ENCODE measurements around the gene OR5M11.
"Not testable (repeated sequence)": the region's sequence is repeated elsewhere in the genome, so short reads cannot be mapped to it uniquely, and the experiment has no call there.

The OR5M11 gene

DNA sequence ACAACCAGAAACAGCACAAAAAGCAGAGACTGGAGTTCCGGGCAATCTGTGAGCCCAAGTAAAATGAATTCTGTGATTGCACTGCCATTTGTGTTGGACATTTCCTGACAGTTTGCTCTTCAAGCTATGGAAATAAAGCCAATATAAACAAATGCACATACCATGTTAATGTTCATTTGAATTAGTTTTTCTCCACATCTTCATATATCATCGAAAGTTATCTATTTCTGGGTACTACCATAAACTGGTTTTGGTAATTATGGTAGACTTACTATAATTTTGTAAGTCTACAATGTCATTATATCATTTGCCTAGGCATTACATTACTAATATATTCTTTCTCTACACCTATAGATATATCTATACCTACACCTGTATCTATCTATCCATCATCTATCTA lies at the start of gene OR5M11:
TSS of gene OR5M11 (minus strand) at position 101 of the 400 bp plus-strand sequence. CDS start at position 101, 0 bp downstream.
- no peak for DNase-seq

GRCh38 chr11:56592088-56592717 lies 49.1 kb upstream of the OR5M11 start:
- not testable (repeated sequence) for DNase-seq

DNA sequence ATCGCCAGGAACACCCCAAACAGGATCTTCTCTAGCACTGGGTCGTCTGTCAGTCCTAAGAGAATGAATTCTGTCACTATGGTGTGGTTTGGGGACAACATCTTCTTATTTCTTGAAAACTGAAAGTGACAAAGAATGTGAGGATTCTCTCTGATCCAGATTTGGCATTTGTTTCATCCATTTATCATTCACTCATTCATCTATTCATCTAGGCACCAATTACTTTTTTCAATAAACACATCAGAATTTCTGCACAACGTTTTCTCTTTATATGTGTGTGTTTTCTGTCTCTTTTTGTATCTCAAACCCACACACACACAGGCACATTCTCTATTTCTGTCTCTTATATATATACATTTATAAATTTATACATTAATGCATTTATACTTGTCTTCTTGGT lies 34.6 kb upstream of the OR5M11 start, which contains the start of gene OR5M10:
TSS of gene OR5M10 (minus strand) at position 101 of the 400 bp plus-strand sequence. CDS start at position 101, 0 bp downstream.
- no peak for DNase-seq

GRCh38 chr11:56558574-56558973 lies 15.5 kb upstream of the OR5M11 start:
- no peak for DNase-seq

DNA sequence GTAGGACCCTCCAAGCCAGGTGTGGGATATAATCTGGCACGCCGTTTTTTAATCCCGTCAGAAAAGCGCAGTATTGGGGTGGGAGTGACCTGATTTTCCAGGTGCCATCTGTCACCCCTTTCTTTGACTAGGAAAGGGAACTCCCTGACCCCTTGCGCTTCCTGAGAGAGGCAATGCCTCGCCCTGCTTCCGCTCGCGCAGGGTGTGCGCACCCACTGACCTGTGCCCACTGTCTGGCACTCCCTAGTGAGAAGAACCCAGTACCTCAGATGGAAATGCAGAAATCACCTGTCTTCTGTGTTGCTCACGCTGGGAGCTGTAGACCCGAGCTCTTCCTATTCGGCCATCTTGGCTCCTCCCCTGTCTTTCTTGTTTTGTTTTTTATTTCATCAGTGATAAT lies 11.6 kb upstream of the OR5M11 start:
- not testable (repeated sequence) for DNase-seq

DNA sequence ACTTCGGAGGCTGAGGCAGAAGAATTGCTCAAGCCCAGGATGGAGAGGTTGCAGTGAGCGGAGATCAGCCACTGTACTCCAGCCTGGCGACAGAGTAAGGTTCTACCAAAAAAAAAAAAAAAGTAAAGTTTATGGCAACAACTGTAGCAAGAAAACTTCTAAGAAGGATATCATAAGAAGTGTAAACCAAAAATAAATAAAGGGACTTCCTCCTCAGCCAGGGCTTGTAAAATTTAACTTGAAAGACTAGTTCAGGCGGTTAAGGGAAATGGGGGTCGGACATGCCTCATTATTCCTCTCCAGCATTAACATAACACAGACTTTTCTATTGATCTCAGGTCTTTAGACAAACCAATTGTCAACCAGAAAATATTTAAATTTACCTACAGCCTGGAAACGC lies 2.5 kb upstream of the OR5M11 start:
- DNase-seq, result no peak

- DNase-seq, result no peak
Measured at GRCh38 chr11:56543739-56544138, 682 bp upstream of the OR5M11 start.

DNA sequence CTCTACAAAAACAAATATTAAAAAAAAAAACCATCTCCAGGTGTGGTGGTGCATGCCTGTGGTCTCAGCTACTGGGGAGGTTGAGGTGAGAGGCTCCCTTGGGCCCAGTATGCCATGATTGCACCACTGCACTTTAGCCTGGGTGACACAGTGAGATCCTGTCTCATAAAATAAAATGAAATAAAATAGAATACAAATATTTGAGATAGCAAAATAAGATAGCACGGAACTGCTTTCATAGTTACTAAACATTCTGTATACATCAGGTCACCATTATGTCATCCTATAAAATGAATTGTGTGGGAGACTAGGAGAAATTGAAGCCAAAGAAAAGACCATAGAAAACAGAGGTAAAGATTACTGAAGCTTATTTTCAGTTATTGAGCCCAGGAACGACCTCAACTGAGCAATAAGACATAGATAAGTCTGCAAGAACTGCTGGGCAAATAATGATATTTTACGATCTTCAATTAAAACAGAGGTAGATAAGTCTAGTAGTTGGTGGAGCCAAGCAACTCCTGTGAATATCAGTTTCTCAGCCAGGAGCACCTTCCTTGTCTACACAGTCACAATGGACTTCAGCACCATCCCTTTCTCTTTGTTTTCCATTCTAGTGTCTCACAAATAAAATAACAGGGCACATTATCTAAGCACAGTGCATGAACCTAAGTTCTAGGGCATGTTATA lies 9.9 kb downstream of the OR5M11 start:
- no peak for DNase-seq

- DNase-seq, result no peak
Measured at GRCh38 chr11:56531856-56532255, 11.2 kb downstream of the OR5M11 start.

- DNase-seq, result no peak
Measured at GRCh38 chr11:56522008-56522407, 21.0 kb downstream of the OR5M11 start.

- DNase-seq, result no peak
Measured at GRCh38 chr11:56513280-56513679, 29.8 kb downstream of the OR5M11 start.

DNA sequence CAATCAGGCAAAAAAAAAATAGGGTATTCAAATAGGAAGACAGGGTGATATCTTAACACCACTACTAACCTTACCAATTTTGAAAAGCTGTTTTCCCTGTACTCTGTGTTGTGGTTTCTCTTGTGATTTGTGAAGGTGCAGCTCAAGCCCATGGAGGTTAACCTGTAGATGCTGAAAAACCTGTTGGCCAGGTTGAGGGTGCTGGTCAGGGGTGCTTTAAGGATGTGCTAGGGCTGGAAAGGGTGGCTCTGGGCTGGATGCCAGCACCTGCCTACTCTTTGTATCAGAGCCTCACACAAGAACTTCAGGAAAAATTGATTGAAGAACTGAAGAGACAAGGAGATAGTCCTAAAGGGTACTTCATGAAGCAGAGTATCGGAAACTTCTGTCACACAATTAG lies 33.6 kb downstream of the OR5M11 start:
- no peak for DNase-seq

- DNase-seq, result no peak
Measured at GRCh38 chr11:56497010-56497409, 46.0 kb downstream of the OR5M11 start.

- DNase-seq, result no peak
Measured at GRCh38 chr11:56495117-56495516, 47.9 kb downstream of the OR5M11 start.
